Activated naive CD8-positive, alpha-beta T cell treated with anti-CD3 and anti-CD28 coated beads for 36 hours (primary cell): ENCODE measurements around the gene DOCK10. TPM values are rescaled to one million over a fixed set of nuclear protein-coding genes. Genes with fewer than 3 reads are reported as not detected.
"Not testable (repeated sequence)": the region's sequence is repeated elsewhere in the genome, so short reads cannot be mapped to it uniquely, and the experiment has no call there.

Experiments
- DNase-seq: peaks from one replicate; pipeline ENCODE4 v3.0.0; 2021
- H3K27ac Mint-ChIP-seq: one replicate; pipeline ENCODE4 v1.8.0; 2022; ENCODE audit warnings: mild to moderate bottlenecking, moderate library complexity, mixed read lengths
- H3K27me3 Mint-ChIP-seq: one replicate; pipeline ENCODE4 v1.8.0; 2022; ENCODE audit warnings: mild to moderate bottlenecking, mixed read lengths
- H3K36me3 Mint-ChIP-seq: one replicate; pipeline ENCODE4 v1.8.0; 2021; ENCODE audit warnings: mild to moderate bottlenecking, mixed read lengths
- H3K4me1 Mint-ChIP-seq: one replicate; pipeline ENCODE4 v1.8.0; 2021; ENCODE audit warnings: mixed read lengths
- H3K4me3 Mint-ChIP-seq: one replicate; pipeline ENCODE4 v1.8.0; 2022; ENCODE audit warnings: mild to moderate bottlenecking, moderate library complexity, mixed read lengths
- H3K9me3 Mint-ChIP-seq: one replicate; pipeline ENCODE4 v1.8.0; 2022; ENCODE audit warnings: mixed read lengths
- total RNA-seq, 2 experiments: library from RNA; stranded (reverse); gene quantifications; one replicate each; pipeline ENCODE4 v1.2.3, GENCODE V29; 2021

The DOCK10 gene
- total RNA-seq, 2 experiments from 2014 or later = 154 to 159 TPM

DNA sequence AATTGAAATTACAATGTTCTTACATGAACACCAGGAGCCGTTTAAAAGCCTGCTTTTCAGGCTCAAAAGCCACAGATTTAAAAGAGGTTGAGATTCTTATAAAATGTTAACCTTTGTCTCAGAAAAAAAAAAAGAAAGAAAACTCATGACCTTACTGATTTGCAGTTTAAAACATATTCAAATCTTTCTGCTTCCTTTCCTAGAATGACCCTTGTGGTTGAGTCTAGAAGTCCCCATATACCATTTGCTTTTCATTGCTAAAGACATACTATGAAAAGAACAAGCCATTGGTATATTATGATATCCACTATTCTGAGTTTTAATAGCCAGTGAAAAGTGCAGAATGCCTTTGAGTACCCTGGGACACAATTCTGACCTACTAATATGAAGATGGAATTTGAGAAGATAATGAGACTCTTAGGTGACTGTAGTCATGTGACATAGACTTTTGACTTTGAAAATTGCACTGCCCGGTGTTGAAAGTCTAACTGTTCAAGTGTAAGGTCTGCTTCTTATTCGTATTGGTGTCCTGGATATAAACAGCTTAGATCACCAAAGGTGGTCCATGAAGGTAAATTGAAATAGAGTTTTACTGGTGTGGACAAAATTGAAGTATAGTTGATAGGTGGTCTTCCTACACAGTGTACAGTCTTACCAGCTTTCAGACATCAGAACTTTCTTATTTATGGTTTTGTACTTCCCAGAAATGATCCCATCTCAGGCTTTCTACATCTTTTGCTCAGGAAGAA, 117.0 kb downstream of the DOCK10 start:
- Mint-ChIP-seq H3K4me1 (peaks cover 80% of the 10 kb centered on the region), H3K36me3 (peaks cover 71% of the 10 kb centered on the region), H3K4me3 (peak overlapping the region; percentile 62), H3K27ac (peak overlapping the region; percentile 94), H3K27me3 (no peaks in the 10 kb centered on the region), H3K9me3 (peaks cover 4% of the 10 kb centered on the region)
- DNase-seq = no peak

DNA sequence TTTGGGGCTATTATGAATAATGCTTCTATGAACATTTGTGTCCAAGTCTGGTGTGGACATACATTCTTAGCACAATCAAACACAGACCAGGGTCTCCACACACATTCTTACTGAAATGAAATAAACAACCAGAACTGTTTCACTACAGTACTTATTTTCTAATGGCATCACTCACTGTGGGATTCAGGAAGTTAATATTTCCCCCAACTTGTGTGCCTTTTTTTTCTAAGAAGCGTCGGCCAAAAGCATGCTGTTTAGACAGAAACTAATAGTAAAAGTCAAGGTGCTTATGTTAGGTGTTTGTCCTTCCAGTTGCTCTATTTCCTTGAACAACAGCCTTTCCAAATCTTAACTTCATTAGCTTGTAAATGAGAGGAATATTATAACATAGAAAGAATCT, 117.6 kb downstream of the DOCK10 start:
- H3K27ac Mint-ChIP-seq = peak overlapping the region; percentile 94
- H3K27me3 Mint-ChIP-seq = no peaks in the 10 kb centered on the region
- peaks cover 65% of the 10 kb centered on the region for H3K36me3 Mint-ChIP-seq
- peak overlapping the region; percentile 62 for H3K4me3 Mint-ChIP-seq
- DNase-seq = no peak
- H3K4me1 Mint-ChIP-seq = peaks cover 74% of the 10 kb centered on the region
- peaks cover 4% of the 10 kb centered on the region for H3K9me3 Mint-ChIP-seq

DNA sequence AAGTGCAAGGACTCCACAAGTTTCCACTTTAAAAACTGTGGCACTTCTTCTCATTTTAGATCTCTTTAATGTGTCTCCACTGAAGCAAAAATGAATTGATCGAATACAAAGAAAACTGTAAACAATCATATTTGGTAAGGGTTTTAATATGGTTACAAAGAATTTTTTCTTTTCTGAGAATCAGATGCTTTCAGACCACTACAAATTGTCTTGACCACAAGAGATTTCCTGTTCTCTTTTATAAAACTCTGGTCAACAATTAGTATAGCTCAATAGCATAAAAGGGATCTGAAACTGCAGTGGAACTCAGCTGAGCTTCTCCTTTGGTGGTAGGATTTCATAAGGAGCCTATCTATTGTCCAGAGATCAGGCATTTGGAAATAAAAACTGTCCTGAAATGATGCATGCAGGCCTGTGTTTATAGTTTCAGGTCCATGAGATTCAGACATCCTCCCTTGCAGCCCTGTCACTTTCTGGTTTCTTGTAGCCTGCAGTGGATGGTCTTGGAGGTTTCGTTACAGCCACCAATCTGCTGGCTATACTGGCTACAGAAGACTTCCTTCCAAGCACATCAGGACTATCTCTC, 120.0 kb downstream of the DOCK10 start:
- Mint-ChIP-seq H3K27me3 (no peaks in the 10 kb centered on the region), H3K27ac (peak overlapping the region; percentile 85), H3K4me1 (peaks cover 50% of the 10 kb centered on the region), H3K9me3 (no peaks in the 10 kb centered on the region), H3K36me3 (peaks cover 42% of the 10 kb centered on the region), H3K4me3 (no peak overlapping the region)
- no peak for DNase-seq

DNA sequence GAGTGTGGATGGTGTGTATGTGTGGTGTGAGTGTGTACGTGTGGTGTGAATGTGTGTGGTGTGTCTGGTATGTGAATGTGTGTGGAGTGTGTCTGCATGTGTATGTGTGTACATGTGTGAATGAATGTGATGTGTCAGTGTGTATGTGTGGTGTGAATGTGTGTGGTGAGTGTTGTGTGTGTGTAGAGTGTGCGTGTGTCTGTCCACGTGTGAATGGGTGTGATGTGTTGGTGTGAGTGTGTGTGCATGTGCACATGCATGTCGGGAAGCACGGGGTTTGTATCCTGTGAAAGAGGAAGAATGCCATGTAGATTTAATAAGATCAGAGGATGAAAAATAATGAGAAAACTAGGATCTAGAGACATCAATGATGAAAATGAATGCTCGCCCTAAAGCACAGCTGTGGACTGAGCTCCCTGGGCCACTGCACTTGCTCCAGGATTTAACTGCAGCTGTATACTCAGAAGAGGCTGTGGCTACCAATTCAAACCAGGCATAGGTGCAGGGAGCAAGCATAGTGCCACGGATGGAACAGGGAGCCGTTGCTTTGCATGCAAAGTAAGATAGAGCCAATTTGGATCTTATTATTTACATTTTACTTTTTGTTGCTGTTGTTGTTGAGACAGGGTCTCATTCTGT, 122.7 kb downstream of the DOCK10 start:
- Mint-ChIP-seq H3K9me3 (no peaks in the 10 kb centered on the region), H3K4me1 (peaks cover 26% of the 10 kb centered on the region), H3K36me3 (peaks cover 28% of the 10 kb centered on the region), H3K4me3 (no peak overlapping the region), H3K27me3 (no peaks in the 10 kb centered on the region), H3K27ac (no peak overlapping the region)
- DNase-seq = no peak

DNA sequence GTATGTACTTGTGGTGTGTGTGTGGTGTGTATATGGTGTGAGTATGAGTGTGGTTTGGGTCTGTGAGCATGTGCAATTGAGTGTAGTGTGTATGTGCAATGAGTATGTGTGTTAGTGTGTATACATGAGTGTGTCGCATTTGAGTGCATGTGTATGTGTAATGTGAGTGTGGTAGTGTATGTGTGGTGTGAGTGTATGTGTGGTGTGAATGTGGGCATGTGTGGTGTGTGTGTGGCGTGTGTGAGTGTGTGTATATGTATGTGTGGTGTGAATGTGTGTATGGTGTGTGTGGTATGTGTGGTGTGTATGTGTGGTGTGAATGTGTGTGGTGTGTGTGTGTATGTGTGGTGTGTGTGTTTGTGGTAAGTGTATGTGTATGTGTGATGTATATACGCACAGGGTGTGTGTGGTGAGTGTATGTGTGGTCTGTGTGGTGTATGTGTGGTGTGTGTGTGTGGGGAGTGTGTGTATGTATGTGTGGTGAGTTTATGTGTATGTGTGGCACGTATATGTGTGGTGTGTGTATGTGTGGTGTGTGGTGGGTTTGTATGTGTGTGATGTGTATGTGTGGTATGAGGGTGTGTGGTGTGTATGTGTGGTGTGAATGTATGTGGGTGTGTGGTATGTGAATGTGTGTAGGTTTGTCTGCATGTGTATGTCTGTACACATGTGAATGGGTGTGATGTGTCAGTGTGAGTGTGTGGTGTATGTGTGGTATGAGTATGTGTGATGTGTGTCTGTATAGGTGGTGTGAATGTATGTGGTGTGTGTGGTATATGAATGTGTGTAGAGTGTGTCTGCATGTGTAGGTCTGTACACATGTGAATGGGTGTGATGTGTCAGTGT, 123.4 kb downstream of the DOCK10 start:
- H3K9me3 Mint-ChIP-seq = no peaks in the 10 kb centered on the region
- H3K36me3 Mint-ChIP-seq = peaks cover 21% of the 10 kb centered on the region
- no peak overlapping the region for H3K27ac Mint-ChIP-seq
- H3K27me3 Mint-ChIP-seq = no peaks in the 10 kb centered on the region
- DNase-seq = no peak
- no peak overlapping the region for H3K4me3 Mint-ChIP-seq
- H3K4me1 Mint-ChIP-seq = peaks cover 18% of the 10 kb centered on the region

DNA sequence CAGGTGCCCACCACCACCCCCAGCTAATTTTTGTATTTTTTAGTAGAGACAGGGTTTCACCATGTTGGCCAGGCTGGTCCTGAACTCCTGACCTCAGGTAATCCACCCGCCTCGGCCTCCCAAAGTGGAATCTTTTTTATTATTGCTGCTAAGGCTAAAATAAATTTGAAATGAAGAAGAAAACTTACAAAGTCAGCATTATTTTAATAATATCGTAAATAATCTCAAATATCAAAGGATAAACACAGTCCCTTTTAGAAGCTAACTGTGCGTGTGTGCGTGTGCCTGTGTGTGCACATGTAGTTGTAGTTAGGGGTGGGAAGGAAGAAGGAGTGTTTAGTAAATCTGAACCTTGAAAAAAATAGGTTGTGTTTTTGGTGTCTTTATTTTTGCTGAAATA, 125.0 kb downstream of the DOCK10 start:
- not testable (repeated sequence) for H3K4me3 Mint-ChIP-seq, DNase-seq, H3K27ac Mint-ChIP-seq, H3K27me3 Mint-ChIP-seq, H3K9me3 Mint-ChIP-seq, H3K4me1 Mint-ChIP-seq
- H3K36me3 Mint-ChIP-seq = peaks cover 16% of the 10 kb centered on the region

DNA sequence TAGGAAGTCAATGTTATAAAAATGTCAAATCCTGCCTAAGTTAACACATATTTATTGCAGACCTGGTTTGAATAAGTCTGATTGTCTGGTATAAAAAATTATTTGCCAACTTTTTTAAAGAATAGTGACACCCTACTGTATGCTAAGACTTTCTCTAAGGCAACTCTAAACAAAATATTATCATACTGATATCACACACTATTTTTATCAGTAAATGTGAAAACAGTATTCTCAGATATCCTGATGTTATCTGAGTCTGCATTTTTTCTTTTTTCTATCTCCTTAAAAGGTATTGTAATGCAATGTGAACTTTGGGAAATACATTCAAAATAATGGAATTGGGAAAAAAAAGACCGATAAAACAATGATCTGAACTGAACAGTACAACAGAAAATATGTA, 127.1 kb downstream of the DOCK10 start:
- H3K4me1 Mint-ChIP-seq = peaks cover 23% of the 10 kb centered on the region
- no peak overlapping the region for H3K27ac Mint-ChIP-seq
- no peak for DNase-seq
- no peaks in the 10 kb centered on the region for H3K9me3 Mint-ChIP-seq
- H3K27me3 Mint-ChIP-seq = no peaks in the 10 kb centered on the region
- no peak overlapping the region for H3K4me3 Mint-ChIP-seq
- H3K36me3 Mint-ChIP-seq = peaks cover 23% of the 10 kb centered on the region

DNA sequence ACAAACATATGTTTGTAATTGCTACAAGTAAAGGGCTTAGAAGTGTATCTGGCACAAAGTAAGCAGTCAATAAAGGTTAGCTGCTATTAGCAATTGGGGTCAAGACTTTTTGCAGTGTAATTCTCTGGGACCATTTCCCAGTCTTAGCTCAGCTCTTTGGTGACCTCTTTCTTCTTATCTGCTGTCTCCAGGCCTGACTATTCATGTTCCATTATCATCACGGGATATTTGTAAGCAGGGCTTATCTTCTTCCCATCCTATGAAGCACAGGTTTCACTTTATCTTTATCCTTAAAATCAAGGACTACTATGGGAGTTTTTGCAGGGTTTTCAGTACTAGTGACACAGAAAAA, 131.7 kb downstream of the DOCK10 start:
- Mint-ChIP-seq H3K27ac (peak overlapping the region; percentile 84), H3K4me3 (no peak overlapping the region), H3K36me3 (peaks cover 47% of the 10 kb centered on the region), H3K9me3 (peaks cover 1% of the 10 kb centered on the region), H3K27me3 (no peaks in the 10 kb centered on the region), H3K4me1 (peaks cover 51% of the 10 kb centered on the region)
- no peak for DNase-seq

DNA sequence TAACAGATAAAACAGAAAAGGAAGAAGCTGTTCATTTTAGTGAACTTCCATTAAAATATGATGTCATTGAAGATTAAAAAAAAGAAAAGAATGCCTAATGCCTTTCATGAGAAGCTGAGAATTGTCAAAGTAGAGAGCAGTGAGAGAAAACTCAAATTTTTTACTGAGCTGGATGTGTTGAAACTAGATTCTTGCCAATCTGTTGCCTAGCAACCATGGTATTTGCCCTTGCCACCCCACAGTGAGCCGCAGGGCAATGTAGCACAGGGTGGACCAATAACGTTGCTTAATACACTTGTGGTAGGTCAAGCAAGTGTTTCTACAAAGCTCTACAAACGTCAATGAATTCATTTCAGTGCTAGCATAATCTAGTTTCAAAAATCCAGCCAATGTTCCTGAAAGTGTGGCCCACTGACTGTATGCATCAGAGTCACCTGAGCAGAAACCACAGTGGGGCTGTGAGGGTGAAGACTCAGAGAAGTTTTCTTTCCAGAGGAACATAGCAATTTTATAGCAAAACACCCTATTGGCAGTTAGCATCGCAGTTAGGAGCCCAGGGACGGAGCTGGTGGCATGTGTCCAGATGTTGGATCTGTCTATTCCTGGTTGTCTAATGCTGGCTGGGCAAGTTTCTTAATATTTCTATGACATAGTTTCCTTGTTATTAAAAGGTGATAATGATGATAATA, 132.2 kb downstream of the DOCK10 start:
- peaks cover 52% of the 10 kb centered on the region for H3K4me1 Mint-ChIP-seq
- H3K9me3 Mint-ChIP-seq = peaks cover 1% of the 10 kb centered on the region
- no peaks in the 10 kb centered on the region for H3K27me3 Mint-ChIP-seq
- peak; percentile 46 for DNase-seq
- H3K36me3 Mint-ChIP-seq = peaks cover 46% of the 10 kb centered on the region
- H3K27ac Mint-ChIP-seq = peak overlapping the region; percentile 84
- no peak overlapping the region for H3K4me3 Mint-ChIP-seq

DNA sequence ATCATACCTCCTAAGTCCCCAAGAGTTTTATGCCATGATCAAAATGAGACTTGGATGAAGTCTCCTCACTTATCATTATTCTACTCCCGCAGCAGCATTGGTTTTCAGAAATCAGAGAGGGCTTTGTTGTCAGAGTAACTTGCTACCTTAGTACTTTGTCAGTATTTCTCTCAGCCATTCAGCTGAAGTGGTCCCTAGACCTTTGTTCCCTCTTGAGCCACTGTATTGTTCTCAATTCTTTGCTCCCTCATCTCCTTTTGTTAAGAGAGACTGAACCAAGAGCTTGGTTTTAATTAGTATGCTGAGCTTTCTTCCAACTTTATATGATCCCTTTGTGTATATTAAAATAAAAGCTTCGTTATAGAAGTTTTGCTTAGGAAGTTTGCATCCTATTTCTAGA, 133.4 kb downstream of the DOCK10 start:
- H3K9me3 Mint-ChIP-seq = peaks cover 1% of the 10 kb centered on the region
- H3K27me3 Mint-ChIP-seq = no peaks in the 10 kb centered on the region
- no peak for DNase-seq
- peak overlapping the region; percentile 34 for H3K27ac Mint-ChIP-seq
- H3K4me3 Mint-ChIP-seq = no peak overlapping the region
- H3K4me1 Mint-ChIP-seq = peaks cover 61% of the 10 kb centered on the region
- peaks cover 48% of the 10 kb centered on the region for H3K36me3 Mint-ChIP-seq

DNA sequence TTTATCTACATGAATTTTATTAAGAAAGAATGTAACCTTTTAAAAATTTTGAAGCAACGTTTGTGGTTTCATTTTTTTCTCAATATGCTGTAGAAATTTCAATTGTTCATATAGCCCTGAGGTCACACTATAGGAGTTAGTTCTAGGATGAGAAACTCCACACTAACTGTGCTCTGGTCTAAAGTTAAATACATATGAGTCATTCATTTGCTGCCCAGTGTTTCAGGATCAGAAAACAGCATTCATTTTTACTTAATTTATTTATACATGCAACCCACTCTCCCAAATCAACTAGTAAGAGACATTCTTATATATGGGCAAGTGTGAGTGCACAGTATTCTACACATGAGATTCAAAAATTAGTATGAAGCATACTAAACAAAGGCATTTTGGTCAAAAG, 137.9 kb downstream of the DOCK10 start:
- H3K4me1 Mint-ChIP-seq = peaks cover 61% of the 10 kb centered on the region
- H3K27ac Mint-ChIP-seq = no peak overlapping the region
- no peak for DNase-seq
- H3K27me3 Mint-ChIP-seq = no peaks in the 10 kb centered on the region
- peaks cover 37% of the 10 kb centered on the region for H3K36me3 Mint-ChIP-seq
- H3K4me3 Mint-ChIP-seq = no peak overlapping the region
- H3K9me3 Mint-ChIP-seq = peaks cover 1% of the 10 kb centered on the region

DNA sequence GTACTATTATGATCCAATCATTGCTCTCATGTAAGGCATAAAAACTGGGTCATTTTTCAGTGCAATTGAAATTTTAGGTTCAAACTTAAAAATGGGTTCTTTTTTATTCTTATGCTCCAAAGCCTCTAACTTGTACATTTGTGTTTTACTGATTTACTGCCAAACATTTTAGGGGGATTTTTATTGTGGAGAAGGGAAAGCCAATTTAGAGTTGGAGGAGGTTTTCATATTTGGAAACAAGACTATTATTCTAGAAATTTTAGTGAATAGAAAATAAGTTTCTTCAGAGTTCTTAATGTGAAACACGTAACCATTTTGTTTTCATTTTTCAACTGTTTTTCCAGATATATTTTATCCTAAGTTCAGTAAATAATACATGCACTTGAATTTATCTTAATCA, 138.6 kb downstream of the DOCK10 start:
- Mint-ChIP-seq H3K36me3 (peaks cover 34% of the 10 kb centered on the region), H3K27me3 (no peaks in the 10 kb centered on the region), H3K4me1 (peaks cover 58% of the 10 kb centered on the region), H3K4me3 (no peak overlapping the region), H3K9me3 (peaks cover 1% of the 10 kb centered on the region), H3K27ac (peak overlapping the region; percentile 30)
- DNase-seq = no peak

DNA sequence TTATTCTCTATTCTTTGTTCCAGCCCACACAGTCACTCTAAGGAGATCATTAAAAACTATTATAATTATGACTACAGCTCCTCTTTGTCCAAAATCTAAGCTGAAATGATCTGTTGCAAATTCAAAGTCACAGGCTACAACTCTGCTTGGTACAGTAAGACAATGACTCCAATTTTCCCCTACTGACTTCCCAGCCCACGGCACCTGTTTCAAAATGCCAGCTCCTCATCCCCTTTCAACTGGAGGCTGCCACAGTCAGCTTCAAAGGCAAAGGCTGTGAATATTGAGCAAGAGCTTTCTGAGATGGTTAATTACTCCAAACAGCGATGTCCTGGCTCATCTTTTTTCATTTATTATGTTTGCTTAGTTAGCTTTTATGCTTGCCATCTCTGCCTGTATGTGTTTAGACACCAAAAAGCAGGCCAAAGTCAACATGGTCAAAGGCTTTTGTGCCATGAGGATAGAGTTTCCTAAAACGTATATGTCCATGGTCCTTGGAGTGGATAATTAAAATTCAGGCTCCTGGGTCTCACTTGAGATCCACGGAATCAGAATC, 141.1 kb downstream of the DOCK10 start:
- peaks cover 56% of the 10 kb centered on the region for H3K4me1 Mint-ChIP-seq
- H3K36me3 Mint-ChIP-seq = peaks cover 25% of the 10 kb centered on the region
- H3K27ac Mint-ChIP-seq = peak overlapping the region; percentile 57
- no peaks in the 10 kb centered on the region for H3K9me3 Mint-ChIP-seq
- DNase-seq = no peak
- no peaks in the 10 kb centered on the region for H3K27me3 Mint-ChIP-seq
- no peak overlapping the region for H3K4me3 Mint-ChIP-seq

DNA sequence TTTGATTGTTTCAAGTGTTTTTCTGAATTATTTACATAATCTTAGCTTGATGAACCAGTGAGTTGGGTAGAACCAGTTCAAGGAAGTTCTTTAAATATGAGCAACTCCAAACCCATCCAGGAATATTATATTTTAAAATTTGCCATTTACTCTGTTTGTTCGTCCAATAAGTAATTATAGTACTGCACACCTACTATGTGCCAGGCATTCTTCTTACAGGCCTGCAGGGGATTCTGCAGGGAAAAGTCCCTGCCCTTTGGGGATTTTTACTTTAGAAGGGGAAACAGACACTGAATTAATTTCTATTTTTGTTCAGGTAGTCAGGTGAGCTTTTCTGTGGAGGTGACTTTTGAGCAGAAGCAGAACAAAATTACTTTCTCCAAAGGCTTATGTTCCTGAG, 146.9 kb downstream of the DOCK10 start:
- H3K27ac Mint-ChIP-seq = peak overlapping the region; percentile 86
- no peak for DNase-seq
- H3K36me3 Mint-ChIP-seq = peaks cover 50% of the 10 kb centered on the region
- H3K4me1 Mint-ChIP-seq = peaks cover 58% of the 10 kb centered on the region
- no peak overlapping the region for H3K4me3 Mint-ChIP-seq
- no peaks in the 10 kb centered on the region for H3K27me3 Mint-ChIP-seq
- no peaks in the 10 kb centered on the region for H3K9me3 Mint-ChIP-seq
